PC-9 (cell line): ENCODE results near the gene HS3ST4.

ENCODE experiments used
- EZH2 ChIP-seq: fragments of 200-600 bp; sonication (generic); IDR thresholded peaks from 2 replicates; pipeline ENCODE4 v1.8.0; 2017; ENCODE audit warnings: antibody characterized with exemption, low read depth
- TF ChIP-seq, protein P1 (sequence below): fragments of 200-600 bp; sonication (generic); conservative IDR thresholded peaks from 2 replicates; pipeline ENCODE4 v1.6.1; 2017; ENCODE audit warnings: mixed run types, antibody characterized with exemption, mild to moderate bottlenecking, moderate library complexity

DNA sequence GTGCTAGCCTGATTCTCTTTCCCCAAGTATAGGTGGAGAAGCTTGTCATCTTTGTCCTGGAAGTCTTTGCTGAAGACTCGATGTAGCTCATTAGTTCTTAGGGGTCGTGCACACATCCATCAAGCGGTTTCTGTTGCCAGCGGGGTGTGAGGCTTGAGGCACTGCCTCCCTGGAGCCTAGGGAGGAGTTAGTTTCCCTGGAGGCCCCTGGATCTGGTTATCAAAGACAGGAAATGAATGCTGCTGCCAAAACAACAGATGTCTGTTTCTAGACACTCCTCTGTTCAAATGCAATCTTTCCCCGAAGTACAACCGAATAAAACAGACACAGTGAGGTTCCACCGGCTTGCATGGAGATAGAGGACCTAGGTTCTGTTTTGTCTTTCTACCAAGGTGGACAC lies 17.5 kb downstream of the HS3ST4 start:
- TF ChIP-seq, protein P1, sequence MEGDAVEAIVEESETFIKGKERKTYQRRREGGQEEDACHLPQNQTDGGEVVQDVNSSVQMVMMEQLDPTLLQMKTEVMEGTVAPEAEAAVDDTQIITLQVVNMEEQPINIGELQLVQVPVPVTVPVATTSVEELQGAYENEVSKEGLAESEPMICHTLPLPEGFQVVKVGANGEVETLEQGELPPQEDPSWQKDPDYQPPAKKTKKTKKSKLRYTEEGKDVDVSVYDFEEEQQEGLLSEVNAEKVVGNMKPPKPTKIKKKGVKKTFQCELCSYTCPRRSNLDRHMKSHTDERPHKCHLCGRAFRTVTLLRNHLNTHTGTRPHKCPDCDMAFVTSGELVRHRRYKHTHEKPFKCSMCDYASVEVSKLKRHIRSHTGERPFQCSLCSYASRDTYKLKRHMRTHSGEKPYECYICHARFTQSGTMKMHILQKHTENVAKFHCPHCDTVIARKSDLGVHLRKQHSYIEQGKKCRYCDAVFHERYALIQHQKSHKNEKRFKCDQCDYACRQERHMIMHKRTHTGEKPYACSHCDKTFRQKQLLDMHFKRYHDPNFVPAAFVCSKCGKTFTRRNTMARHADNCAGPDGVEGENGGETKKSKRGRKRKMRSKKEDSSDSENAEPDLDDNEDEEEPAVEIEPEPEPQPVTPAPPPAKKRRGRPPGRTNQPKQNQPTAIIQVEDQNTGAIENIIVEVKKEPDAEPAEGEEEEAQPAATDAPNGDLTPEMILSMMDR = no peak
- no peak for TF ChIP-seq EZH2
